Right lung (tissue), 5 donors: ENCODE data around the gene TMEM132D. TPM values are rescaled to one million over a fixed set of nuclear protein-coding genes. Genes with fewer than 3 reads are reported as not detected.

Source experiments
- DNase-seq, 2 donors: peaks; one replicate each; pipeline ENCODE4 v3.0.0-alpha.2; 2013
- polyA plus RNA-seq, 5 donors: library from polyadenylated mRNA; unstranded; fragments of 120-200 nt; gene quantifications; one replicate each; pipeline versions ENCODE4 v1.2.1 to v1.2.3, GENCODE V29; 2013; ENCODE audit warnings: inconsistent platforms in 1 of 5, low replicate concordance in 1 of 5; ENCODE audit not compliant: insufficient read length in 5 of 5, insufficient read depth in 1 of 5

Gene TMEM132D
- polyA plus RNA-seq, 5 donors = 0.28 to 2.1 (median 0.79) TPM

GRCh38 chr12:129534966-129535750, 368.7 kb downstream of the TMEM132D start:
- no peak for DNase-seq

GRCh38 chr12:129532707-129533499, 370.9 kb downstream of the TMEM132D start:
- DNase-seq = no peak

DNA sequence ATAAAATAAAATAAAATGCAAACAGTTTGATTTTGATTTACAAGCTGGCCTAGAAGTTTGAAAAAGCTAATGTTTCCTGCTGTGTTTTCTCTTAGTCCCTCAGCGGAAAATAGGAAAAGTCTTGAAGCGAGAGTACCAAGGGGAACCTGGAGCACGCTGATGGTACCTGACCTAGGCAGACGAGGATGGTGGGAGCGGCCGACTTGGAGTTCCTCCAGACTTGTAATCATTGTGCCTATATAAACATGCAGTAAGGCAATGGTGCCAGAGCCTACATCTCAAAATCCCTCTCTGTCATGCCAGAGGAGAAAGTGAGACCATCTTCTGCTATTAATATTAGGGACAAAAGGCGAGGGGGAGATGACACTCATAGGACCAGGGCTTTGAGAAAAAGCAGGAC, 371.7 kb downstream of the TMEM132D start:
- no peak for DNase-seq

DNA sequence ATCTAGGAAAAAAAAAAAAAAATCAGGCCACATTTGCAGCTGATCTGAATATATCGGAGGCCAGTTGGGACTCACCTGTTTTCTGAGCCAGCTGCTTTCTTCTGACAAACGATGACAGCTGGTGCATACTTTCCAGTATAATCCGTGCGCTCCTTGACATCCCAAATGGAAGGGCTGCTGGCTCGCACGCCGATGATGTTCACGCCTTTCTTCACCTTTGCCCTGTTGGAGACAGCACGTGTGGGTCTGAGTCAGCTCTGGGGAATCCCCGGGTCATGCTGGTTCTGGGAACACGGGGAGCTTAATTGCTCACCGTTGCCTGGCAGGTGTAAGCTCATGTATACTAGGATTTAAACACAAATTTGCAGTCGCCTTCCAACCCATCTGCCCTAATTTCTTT, 372.8 kb downstream of the TMEM132D start:
- no peak for DNase-seq

- DNase-seq = no peak
Observed at GRCh38 chr12:129530517-129530916, 373.3 kb downstream of the TMEM132D start.

DNA sequence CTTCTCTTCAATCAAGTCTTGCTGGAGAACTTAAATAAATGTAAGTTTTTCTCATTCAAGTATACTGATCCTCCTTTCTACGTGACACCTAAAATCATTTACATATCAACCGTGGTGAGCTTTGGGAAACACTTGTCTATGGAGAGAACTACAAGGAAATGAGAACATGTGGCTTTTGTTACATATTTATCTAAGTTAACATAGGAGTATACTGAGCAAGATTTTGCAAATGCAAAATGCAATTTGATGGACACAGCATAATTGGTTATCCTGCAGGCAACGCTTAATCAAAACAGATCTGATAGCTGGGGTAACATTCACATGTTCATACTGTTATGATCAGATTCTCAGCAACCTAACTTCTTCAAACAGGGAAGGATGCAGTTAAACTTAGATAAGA, 376.3 kb downstream of the TMEM132D start:
- DNase-seq = no peak

GRCh38 chr12:129523621-129524020, 380.2 kb downstream of the TMEM132D start:
- no peak for DNase-seq

DNA sequence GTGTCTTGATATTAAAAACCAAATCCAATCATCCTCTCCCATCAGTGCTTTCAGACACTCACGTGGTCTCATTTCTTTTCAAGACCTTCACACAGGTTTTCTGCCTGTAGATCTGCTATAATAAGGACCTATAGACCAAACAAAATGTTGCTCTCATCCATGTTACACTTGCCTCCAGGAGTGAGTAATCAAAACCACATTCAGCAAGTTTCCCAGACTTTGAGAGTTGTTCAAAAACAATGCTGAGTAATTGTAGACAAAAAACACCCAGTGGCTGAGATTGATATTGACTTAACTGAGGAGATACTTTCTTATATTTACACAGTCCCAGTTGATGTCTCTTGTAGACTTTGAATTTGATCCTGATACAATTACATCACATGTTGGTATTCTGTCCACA, 383.1 kb downstream of the TMEM132D start:
- DNase-seq = no peak

- no peak for DNase-seq
Observed at GRCh38 chr12:129503802-129504201, 400.0 kb downstream of the TMEM132D start.

GRCh38 chr12:129496226-129496625, 407.6 kb downstream of the TMEM132D start:
- no peak for DNase-seq

DNA sequence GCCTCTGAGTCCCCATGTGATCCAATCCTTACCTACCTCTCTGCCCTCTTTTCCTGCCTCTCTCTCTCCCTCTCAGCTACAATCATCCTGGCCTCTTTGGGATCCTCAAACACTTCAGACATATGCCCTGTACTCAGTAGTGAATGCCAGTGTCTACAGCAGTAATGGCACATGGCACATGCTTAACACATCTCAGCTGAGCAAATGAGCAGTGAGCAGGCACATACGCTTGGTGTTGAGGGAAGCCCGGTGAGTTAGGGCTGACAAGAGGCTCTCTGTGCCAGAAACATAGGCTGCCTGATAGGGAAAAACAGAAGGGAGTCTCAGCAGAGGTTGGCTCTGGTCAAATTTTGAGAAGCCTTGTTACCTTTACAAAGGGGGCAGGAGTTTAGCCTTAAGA, 409.1 kb downstream of the TMEM132D start:
- DNase-seq = no peak

DNA sequence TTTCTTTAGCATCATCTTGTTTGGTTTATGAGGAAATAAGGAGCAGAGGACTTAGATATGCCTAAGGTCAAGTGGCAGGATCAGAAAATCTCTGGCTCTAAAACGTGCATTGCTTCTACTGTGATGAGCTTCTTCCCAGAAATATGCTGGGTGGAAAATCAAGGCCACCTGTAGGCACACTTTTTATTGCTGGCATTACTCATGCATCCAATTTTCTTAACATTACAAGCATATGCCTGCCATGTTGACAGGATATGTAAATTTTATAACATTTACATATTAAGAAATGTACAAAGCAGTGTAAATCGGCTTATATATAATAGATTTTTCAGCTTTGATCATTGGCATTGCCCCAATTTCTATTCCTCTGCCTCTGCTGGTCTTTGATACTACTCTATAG, 409.6 kb downstream of the TMEM132D start:
- no peak for DNase-seq

GRCh38 chr12:129489100-129489676, 414.6 kb downstream of the TMEM132D start:
- no peak for DNase-seq

DNA sequence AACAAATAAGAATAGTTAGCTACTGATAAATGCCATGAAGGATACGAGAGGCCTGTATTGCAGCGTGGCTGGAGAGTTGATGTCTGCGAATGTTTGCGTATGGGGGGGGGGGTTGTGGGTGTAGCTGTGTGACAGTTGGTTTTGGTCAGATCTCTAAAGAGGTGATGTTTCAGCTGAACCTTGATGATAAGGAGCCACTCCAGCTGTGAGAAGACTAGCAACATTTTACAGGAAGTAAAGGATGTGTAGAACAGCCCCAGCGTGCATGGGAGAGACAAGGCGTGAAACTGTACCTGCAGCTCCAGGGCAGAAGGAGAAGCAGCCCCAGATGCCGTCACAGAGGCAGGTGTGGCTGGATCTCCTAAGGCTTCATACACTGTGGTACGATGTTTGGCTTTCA, 416.9 kb downstream of the TMEM132D start:
- DNase-seq = no peak

DNA sequence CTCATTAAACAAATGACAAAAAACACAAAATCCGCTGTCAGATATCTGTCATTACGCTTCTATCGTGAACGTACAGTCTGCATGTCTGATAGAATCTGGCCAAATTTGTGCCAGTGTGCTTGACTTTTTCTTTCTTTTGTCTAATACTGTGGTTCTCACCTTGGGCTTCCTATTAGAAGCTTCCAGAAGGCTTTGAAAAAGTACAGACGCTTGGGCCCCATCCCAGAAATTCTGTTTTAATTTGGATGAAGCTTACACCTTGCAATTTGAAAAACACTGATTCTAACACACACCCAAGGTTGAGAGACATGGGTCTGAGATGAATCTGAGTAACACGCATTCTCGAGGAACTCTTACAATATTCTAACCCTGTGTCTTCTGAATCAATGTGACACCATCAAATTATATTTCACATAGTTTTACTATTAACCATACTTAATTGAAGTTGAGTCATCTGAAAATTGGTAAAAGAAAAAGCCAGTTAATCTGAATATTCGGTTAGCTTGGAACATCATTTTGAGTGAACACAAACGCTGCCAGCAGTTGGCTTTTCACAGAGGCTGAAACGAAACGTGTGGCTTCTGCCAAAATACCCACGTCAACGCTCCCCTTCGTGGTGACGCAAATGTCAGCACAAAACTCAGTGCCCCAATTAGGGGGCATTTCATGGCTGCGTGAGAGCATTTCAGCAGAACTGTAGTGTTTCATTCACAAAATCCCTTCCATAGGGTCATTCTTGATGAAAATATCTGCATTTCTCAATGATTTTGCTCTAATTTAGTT, 420.5 kb downstream of the TMEM132D start:
- no peak for DNase-seq

DNA sequence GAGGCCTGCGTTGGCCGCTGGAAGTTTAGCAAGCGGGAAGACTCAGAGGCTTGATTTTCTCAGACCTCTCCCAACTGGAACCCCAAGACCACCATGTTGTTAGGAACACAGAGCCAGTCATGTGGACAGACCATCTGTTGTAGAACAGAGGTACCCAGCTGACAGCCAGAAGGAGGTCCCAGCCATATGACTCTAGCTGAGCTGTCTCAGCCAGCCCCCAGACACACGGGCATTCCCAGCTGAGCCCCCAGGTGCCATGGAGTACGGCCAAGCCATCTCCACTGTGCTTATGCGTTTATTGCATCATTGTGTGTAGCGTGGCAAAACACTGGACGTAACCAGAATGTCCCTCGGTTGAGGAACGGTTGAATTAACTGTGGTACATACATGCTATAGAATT, 421.9 kb downstream of the TMEM132D start:
- DNase-seq = no peak

- no peak for DNase-seq
Observed at GRCh38 chr12:129470196-129470595, 433.6 kb downstream of the TMEM132D start.

DNA sequence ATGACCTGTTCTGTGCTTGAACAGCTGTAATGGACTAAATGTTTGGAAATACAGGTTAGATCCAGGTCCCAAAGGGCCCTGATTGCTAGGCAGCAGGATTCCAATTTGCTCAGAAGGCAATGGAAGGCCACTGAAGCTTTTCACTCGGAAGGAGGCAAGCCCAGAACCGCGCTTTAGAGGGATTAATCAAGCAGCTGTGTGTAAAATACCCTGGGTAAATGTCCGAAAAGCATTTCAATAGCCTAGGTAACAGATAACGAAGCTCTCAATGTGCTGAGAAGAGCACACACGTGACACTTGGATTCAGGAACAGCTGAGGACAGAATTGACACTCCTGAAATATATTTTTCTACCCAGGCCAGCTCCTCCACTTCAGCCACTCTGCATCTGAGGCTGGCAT, 436.1 kb downstream of the TMEM132D start:
- DNase-seq = no peak

GRCh38 chr12:129467289-129467688, 436.5 kb downstream of the TMEM132D start:
- no peak for DNase-seq

DNA sequence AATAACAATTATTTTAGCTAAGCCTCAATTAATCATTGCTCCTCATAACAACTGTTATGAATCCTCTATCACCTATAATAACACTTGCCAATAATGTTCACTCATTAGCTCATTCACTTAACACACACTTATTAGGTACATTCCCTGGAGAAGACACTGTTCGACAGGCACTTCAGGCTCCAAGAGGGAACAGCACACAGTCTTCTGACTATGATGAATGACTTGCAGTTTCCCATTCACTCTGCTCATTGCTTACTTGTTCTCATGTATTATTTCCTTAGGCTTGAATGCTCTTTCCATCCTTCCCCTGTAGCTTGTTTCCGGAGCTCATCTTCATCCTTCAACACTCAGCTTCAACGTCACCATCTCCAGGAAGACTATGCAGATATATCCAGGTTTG, 437.3 kb downstream of the TMEM132D start:
- DNase-seq = no peak

DNA sequence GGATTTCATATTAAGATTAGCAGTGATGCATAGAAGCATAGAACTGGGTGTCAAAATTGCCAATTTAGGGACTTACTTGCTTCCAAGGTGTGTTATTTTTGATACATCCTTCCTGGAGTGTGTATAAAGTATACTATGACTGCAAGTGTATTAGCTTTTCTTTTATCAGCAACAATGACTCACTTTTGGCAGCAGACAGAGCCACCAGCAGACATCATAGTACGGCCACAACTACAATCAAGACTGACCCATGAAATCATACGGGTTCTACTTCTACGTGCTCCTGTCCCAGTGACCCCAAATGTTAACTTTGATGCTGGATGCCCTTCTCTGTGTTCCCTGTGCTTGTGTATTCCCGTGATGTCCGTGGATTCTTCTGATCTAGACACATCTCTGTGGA, 443.9 kb downstream of the TMEM132D start:
- DNase-seq = no peak

DNA sequence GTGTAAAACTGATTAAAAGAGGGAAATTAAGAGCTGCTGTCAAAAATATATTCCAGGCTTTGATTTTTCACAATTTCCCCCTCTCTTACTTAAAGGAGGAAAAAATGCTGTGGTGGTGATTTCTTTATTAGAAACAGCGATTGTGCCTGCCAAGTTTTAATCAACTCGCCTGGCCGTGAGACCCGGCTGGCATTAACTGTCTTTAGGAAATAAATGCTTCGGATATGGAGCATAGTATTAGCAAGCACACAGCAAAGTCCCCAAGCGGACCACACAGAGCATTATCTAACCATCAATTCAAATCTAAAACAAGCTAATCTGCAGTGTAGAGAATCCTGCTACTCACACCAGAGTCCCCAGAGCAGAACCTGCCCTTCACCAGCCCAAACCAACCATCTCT, 457.1 kb downstream of the TMEM132D start:
- no peak for DNase-seq
